H9 (cell line): Measurements from ENCODE around the gene PLCB1. TPM values are rescaled to one million over a fixed set of nuclear protein-coding genes. Genes with fewer than 3 reads are reported as not detected.

Source experiments
- DNase-seq: peaks from one replicate; pipeline ENCODE4 v3.0.0-alpha.2; 2017
- H2AFZ ChIP-seq: one replicate; pipeline ENCODE4 v1.6.1; 2013; ENCODE audit warnings: mild to moderate bottlenecking, low read length, control low read depth, moderate library complexity
- H2AK5ac ChIP-seq: 2 replicates; pipeline ENCODE4 v1.6.1; 2013; ENCODE audit warnings: low read length, control low read depth, mixed read lengths; ENCODE audit not compliant: insufficient read length
- H2BK120ac ChIP-seq: one replicate; pipeline ENCODE4 v1.6.1; 2013; ENCODE audit warnings: low read depth, mild to moderate bottlenecking, low read length, control low read depth, inconsistent platforms; ENCODE audit not compliant: poor library complexity, severe bottlenecking
- H2BK12ac ChIP-seq: 2 replicates; pipeline ENCODE4 v1.6.1; 2013; ENCODE audit warnings: low read length, control low read depth, mixed read lengths, low read depth; ENCODE audit not compliant: insufficient read length
- H2BK15ac ChIP-seq: 2 replicates; pipeline ENCODE4 v1.6.1; 2013; ENCODE audit warnings: low read depth, low read length, control low read depth
- H2BK20ac ChIP-seq: one replicate; pipeline ENCODE4 v1.6.1; 2013; ENCODE audit warnings: low read depth, mild to moderate bottlenecking, low read length, control low read depth, inconsistent platforms; ENCODE audit not compliant: poor library complexity, severe bottlenecking
- H2BK5ac ChIP-seq: 2 replicates; pipeline ENCODE4 v1.6.1; 2013; ENCODE audit warnings: low read length, control low read depth, mixed read lengths; ENCODE audit not compliant: insufficient read length
- H3K14ac ChIP-seq: 2 replicates; pipeline ENCODE4 v1.6.1; 2013; ENCODE audit warnings: low read length, control low read depth; ENCODE audit not compliant: insufficient read depth
- H3K18ac ChIP-seq: 2 replicates; pipeline ENCODE4 v1.6.1; 2013; ENCODE audit warnings: low read depth, mild to moderate bottlenecking, mixed read lengths, low read length, control low read depth; ENCODE audit not compliant: insufficient read length
- H3K23ac ChIP-seq: 2 replicates; pipeline ENCODE4 v1.6.1; 2013; ENCODE audit warnings: low read length, control low read depth, mixed read lengths, low read depth; ENCODE audit not compliant: insufficient read length
- H3K23me2 ChIP-seq: 2 replicates; pipeline ENCODE4 v1.6.1; 2013; ENCODE audit warnings: low read depth, mild to moderate bottlenecking, mixed read lengths, low read length, control low read depth; ENCODE audit not compliant: insufficient read length, poor library complexity, severe bottlenecking
- H3K27ac ChIP-seq: 2 replicates; pipeline ENCODE4 v1.5.1; 2013; ENCODE audit warnings: low read length, control low read depth, mixed read lengths, low read depth; ENCODE audit not compliant: insufficient read length
- H3K27me3 ChIP-seq: 2 replicates; pipeline ENCODE4 v1.6.1; 2013; ENCODE audit warnings: low read length, control low read depth, inconsistent platforms; ENCODE audit not compliant: insufficient read depth
- H3K4ac ChIP-seq: 2 replicates; pipeline ENCODE4 v1.6.1; 2013; ENCODE audit warnings: low read depth, mild to moderate bottlenecking, control low read depth, inconsistent platforms, low read length, moderate library complexity
- H3K4me1 ChIP-seq: 2 replicates; pipeline ENCODE4 v1.6.1; 2013; ENCODE audit warnings: low read length, control low read depth, inconsistent platforms; ENCODE audit not compliant: insufficient read depth
- H3K4me2 ChIP-seq: 2 replicates; pipeline ENCODE4 v1.6.1; 2013; ENCODE audit warnings: low read length, control low read depth, mixed read lengths; ENCODE audit not compliant: insufficient read length, insufficient read depth
- H3K56ac ChIP-seq: 2 replicates; pipeline ENCODE4 v1.6.1; 2013; ENCODE audit warnings: low read depth, mild to moderate bottlenecking, mixed read lengths, low read length, control low read depth; ENCODE audit not compliant: insufficient read length
- H3K79me1 ChIP-seq: 2 replicates; pipeline ENCODE4 v1.6.1; 2013; ENCODE audit warnings: low read depth, mild to moderate bottlenecking, moderate library complexity, low read length, control low read depth, inconsistent platforms; ENCODE audit not compliant: insufficient read depth, poor library complexity, severe bottlenecking
- H3K79me2 ChIP-seq: 2 replicates; pipeline ENCODE4 v1.6.1; 2013; ENCODE audit warnings: low read length, control low read depth, inconsistent platforms; ENCODE audit not compliant: insufficient read depth
- H3K9ac ChIP-seq: 2 replicates; pipeline ENCODE4 v1.6.1; 2013; ENCODE audit warnings: low read length, control low read depth, mixed read lengths; ENCODE audit not compliant: insufficient read length; ENCODE audit errors: extremely low read depth
- H3K9me3 ChIP-seq: one replicate; pipeline ENCODE4 v1.6.1; 2013; ENCODE audit warnings: low read depth, low read length, inconsistent platforms; ENCODE audit not compliant: control insufficient read depth
- H3T11ph ChIP-seq: one replicate; pipeline ENCODE4 v1.6.1; 2013; ENCODE audit warnings: mild to moderate bottlenecking, low read length, control low read depth, inconsistent platforms
- H4K20me1 ChIP-seq: one replicate; pipeline ENCODE4 v1.6.1; 2013; ENCODE audit not compliant: control insufficient read depth, insufficient read length, insufficient read depth
- H4K5ac ChIP-seq: 2 replicates; pipeline ENCODE4 v1.6.1; 2013; ENCODE audit warnings: low read depth, mild to moderate bottlenecking, mixed read lengths, low read length, control low read depth; ENCODE audit not compliant: insufficient read length
- H4K8ac ChIP-seq: replicated peaks from 2 replicates; pipeline ENCODE4 v1.6.1; 2013; ENCODE audit warnings: low read length, control low read depth, mixed read lengths, low read depth; ENCODE audit not compliant: insufficient read length
- H4K91ac ChIP-seq: 2 replicates; pipeline ENCODE4 v1.6.1; 2013; ENCODE audit warnings: low read depth, mild to moderate bottlenecking, moderate library complexity, mixed read lengths, low read length, control low read depth; ENCODE audit not compliant: insufficient read length
- H3K27ac Mint-ChIP-seq, 3 experiments: 2 replicates in 2 of 3; 3 replicates in 1 of 3; pipeline ENCODE4 v1.8.0; 2020 to 2021; ENCODE audit warnings: mixed read lengths in 3 of 3, mild to moderate bottlenecking in 1 of 3, moderate library complexity in 1 of 3
- H3K27me3 Mint-ChIP-seq: 2 replicates; pipeline ENCODE4 v1.8.0; 2021; ENCODE audit warnings: low read depth, mild to moderate bottlenecking, moderate library complexity, mixed read lengths
- H3K36me3 Mint-ChIP-seq, 3 experiments: 2 replicates in 2 of 3; 3 replicates in 1 of 3; pipeline ENCODE4 v1.8.0; 2020 to 2021; ENCODE audit warnings: low read depth in 3 of 3, mixed read lengths in 3 of 3; ENCODE audit not compliant: insufficient read depth in 1 of 3
- H3K4me1 Mint-ChIP-seq, 2 experiments: 2 replicates each; pipeline ENCODE4 v1.8.0; 2020; ENCODE audit warnings: mixed read lengths in 2 of 2
- H3K4me3 Mint-ChIP-seq, 2 experiments: 2 replicates in 1 of 2; 3 replicates in 1 of 2; pipeline ENCODE4 v1.8.0; 2020 to 2021; ENCODE audit warnings: mild to moderate bottlenecking in 2 of 2, mixed read lengths in 2 of 2, moderate library complexity in 1 of 2
- H3K9me3 Mint-ChIP-seq, 2 experiments: 2 replicates in 1 of 2; 3 replicates in 1 of 2; pipeline ENCODE4 v1.8.0; 2020; ENCODE audit warnings: mild to moderate bottlenecking in 2 of 2, mixed read lengths in 2 of 2, moderate library complexity in 1 of 2
- CTCF ChIP-seq: fragments of 200-600 bp; sonication (generic); conservative IDR thresholded peaks from 3 replicates; pipeline ENCODE4 v1.8.0; 2021; ENCODE audit warnings: antibody characterized with exemption, mild to moderate bottlenecking
- WGBS: extraction: QIAGEN DNeasy Blood & Tissue Kit; methylation state at CpG from one replicate; pipeline ENCODE4 v1.1.7; 2013; ENCODE audit warnings: missing lambda C conversion rate, low lambda C conversion rate, mixed read lengths; ENCODE audit not compliant: insufficient read length; ENCODE audit errors: extremely low coverage; 5-methylcytosine and 5-hydroxymethylcytosine counted together
- total RNA-seq: library from RNA; stranded (reverse); gene quantifications from 2 replicates; pipeline ENCODE4 v1.2.1, GENCODE V29; 2021

The PLCB1 gene
- total RNA-seq, 1 experiment from 2014 or later = 11.5 TPM

- Histone ChIP-seq H3K23me2 (no peaks in the 10 kb centered on the region), H2BK20ac (no peak overlapping the region), H2BK5ac (no peak overlapping the region), H4K8ac (no peak overlapping the region), H3K18ac (no peak overlapping the region), H2AK5ac (no peak overlapping the region), H3K56ac (no peak overlapping the region), H3K27ac (no peak overlapping the region), H4K5ac (no peak overlapping the region), H3K4me2 (no peak overlapping the region), H3K14ac (no peak overlapping the region), H4K20me1 (no peaks in the 10 kb centered on the region), H2BK120ac (no peak overlapping the region), H3K79me1 (no peaks in the 10 kb centered on the region), H3K9me3 (no peaks in the 10 kb centered on the region), H3T11ph (no peak overlapping the region), H3K4ac (no peak overlapping the region), H3K4me1 (no peaks in the 10 kb centered on the region; the same call in 1 of the 2 replicates), H2BK12ac (no peak overlapping the region), H3K27me3 (no peaks in the 10 kb centered on the region), H3K79me2 (no peaks in the 10 kb centered on the region), H2BK15ac (no peak overlapping the region), H3K23ac (no peak overlapping the region), H2AFZ (no peak overlapping the region), H4K91ac (no peak overlapping the region), H3K9ac (no peak overlapping the region)
- no peaks in the 10 kb centered on the region for H3K27me3 Mint-ChIP-seq
- no peak for TF ChIP-seq CTCF
- peaks cover 6 to 9% of the 10 kb centered on the region in 2 experiments; a peak in 3 of 4 replicates for H3K4me1 Mint-ChIP-seq
- H3K4me3 Mint-ChIP-seq = no peak overlapping the region
- H3K36me3 Mint-ChIP-seq = no peaks in the 10 kb centered on the region
- no peaks in the 10 kb centered on the region for H3K9me3 Mint-ChIP-seq
- no peak for DNase-seq
- H3K27ac Mint-ChIP-seq = no peak overlapping the region
- no CpG with 5 or more reads among the region's 2 CpGs for WGBS
Measured at GRCh38 chr20:8244637-8245036, 112.6 kb downstream of the PLCB1 start.
